Endothelial cell (in vitro differentiated cells): ENCODE measurements around the gene AQP6. TPM values are rescaled to one million over a fixed set of nuclear protein-coding genes. Genes with fewer than 3 reads are reported as not detected.

Experiments used
- DNase-seq: peaks from one replicate; pipeline ENCODE4 v3.0.0; 2021; ENCODE audit warnings: low spot score
- H3K27ac Mint-ChIP-seq: one replicate; pipeline ENCODE4 v1.8.0; 2021; ENCODE audit warnings: mixed read lengths, inconsistent platforms; ENCODE audit not compliant: unreplicated experiment
- H3K27me3 Mint-ChIP-seq: one replicate; pipeline ENCODE4 v1.8.0; 2021; ENCODE audit warnings: mild to moderate bottlenecking, moderate library complexity, mixed read lengths, inconsistent platforms; ENCODE audit not compliant: unreplicated experiment
- H3K36me3 Mint-ChIP-seq: one replicate; pipeline ENCODE4 v1.8.0; 2021; ENCODE audit warnings: mild to moderate bottlenecking, low read depth, mixed read lengths, inconsistent platforms; ENCODE audit not compliant: unreplicated experiment
- H3K4me1 Mint-ChIP-seq: one replicate; pipeline ENCODE4 v1.8.0; 2021; ENCODE audit warnings: mild to moderate bottlenecking, mixed read lengths, inconsistent platforms; ENCODE audit not compliant: unreplicated experiment
- H3K4me3 Mint-ChIP-seq: one replicate; pipeline ENCODE4 v1.8.0; 2021; ENCODE audit warnings: mild to moderate bottlenecking, mixed read lengths, inconsistent platforms; ENCODE audit not compliant: unreplicated experiment
- H3K9me3 Mint-ChIP-seq: one replicate; pipeline ENCODE4 v1.8.0; 2021; ENCODE audit warnings: mixed read lengths, inconsistent platforms; ENCODE audit not compliant: unreplicated experiment
- total RNA-seq: library from RNA; stranded (reverse); fragmentation: NEBNext Ultra II Directional; extraction: Animal tissue kit (Norgen Biotek cat#: 25700); gene quantifications from one replicate; pipeline ENCODE4 v1.2.1, GENCODE V29; 2021; ENCODE audit not compliant: unreplicated experiment
- TF ChIP-seq, protein P1 (sequence below): fragments of 200-600 bp; sonication (generic); IDR thresholded peaks from one replicate; pipeline ENCODE4 v1.5.0; 2021; ENCODE audit warnings: antibody characterized with exemption; ENCODE audit not compliant: unreplicated experiment

Gene AQP6
- total RNA-seq, 1 donor from 2014 or later, result not detected

DNA sequence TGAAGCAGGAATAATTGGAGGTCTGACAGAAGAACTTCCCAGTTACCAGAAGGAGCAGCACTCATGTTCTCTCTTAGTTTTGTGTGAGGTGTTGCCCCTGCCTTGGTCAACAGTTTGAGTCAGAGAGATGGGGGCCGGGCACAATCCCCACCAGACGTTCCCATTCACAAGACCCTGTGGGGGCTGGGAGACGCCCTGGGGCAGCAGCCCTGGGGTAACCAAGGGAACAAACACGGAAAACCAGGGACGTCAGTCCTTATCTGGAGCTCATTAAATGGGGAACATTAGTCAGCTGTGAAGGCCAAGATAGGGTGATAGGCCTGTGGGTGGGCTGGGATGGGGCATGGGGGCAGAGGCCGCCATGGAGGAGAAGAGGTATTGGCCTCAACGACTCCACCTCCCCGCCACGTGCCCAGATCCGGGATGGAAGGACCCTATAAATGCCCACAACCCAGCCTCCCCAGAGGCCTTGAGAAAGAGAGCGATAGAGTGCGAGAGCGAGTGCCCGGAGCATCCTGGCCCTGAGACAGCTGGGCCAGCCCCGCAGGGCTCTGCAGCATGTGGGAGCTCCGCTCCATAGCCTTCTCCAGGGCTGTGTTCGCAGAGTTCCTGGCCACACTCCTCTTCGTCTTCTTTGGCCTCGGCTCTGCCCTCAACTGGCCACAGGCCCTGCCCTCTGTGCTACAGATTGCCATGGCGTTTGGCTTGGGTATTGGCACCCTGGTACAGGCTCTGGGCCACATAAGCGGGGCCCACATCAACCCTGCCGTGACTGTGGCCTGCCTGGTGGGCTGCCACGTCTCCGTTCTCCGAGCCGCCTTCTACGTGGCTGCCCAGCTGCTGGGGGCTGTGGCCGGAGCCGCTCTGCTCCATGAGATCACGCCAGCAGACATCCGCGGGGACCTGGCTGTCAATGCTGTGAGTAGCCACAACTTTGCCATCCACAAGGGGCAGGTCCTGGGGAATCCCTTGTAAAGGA is 22.2 kb upstream of the AQP6 start, which contains the start of gene AQP2:
Gene AQP2, plus strand, starts transcription at position 465 of the 979 bp plus-strand sequence. Its CDS starts 94 bp downstream, at position 559.
- Mint-ChIP-seq H3K27ac (no peak within 1 kb of the TSS), H3K4me3 (no peak within 1 kb of the TSS), H3K27me3 (peaks cover 10% of the 10 kb centered on the region), H3K4me1 (peaks cover 13% of the 10 kb centered on the region), H3K36me3 (no peaks in the 10 kb centered on the region), H3K9me3 (no peaks in the 10 kb centered on the region)
- no peak for DNase-seq
- TF ChIP-seq, protein P1, sequence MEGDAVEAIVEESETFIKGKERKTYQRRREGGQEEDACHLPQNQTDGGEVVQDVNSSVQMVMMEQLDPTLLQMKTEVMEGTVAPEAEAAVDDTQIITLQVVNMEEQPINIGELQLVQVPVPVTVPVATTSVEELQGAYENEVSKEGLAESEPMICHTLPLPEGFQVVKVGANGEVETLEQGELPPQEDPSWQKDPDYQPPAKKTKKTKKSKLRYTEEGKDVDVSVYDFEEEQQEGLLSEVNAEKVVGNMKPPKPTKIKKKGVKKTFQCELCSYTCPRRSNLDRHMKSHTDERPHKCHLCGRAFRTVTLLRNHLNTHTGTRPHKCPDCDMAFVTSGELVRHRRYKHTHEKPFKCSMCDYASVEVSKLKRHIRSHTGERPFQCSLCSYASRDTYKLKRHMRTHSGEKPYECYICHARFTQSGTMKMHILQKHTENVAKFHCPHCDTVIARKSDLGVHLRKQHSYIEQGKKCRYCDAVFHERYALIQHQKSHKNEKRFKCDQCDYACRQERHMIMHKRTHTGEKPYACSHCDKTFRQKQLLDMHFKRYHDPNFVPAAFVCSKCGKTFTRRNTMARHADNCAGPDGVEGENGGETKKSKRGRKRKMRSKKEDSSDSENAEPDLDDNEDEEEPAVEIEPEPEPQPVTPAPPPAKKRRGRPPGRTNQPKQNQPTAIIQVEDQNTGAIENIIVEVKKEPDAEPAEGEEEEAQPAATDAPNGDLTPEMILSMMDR, result no peak

DNA sequence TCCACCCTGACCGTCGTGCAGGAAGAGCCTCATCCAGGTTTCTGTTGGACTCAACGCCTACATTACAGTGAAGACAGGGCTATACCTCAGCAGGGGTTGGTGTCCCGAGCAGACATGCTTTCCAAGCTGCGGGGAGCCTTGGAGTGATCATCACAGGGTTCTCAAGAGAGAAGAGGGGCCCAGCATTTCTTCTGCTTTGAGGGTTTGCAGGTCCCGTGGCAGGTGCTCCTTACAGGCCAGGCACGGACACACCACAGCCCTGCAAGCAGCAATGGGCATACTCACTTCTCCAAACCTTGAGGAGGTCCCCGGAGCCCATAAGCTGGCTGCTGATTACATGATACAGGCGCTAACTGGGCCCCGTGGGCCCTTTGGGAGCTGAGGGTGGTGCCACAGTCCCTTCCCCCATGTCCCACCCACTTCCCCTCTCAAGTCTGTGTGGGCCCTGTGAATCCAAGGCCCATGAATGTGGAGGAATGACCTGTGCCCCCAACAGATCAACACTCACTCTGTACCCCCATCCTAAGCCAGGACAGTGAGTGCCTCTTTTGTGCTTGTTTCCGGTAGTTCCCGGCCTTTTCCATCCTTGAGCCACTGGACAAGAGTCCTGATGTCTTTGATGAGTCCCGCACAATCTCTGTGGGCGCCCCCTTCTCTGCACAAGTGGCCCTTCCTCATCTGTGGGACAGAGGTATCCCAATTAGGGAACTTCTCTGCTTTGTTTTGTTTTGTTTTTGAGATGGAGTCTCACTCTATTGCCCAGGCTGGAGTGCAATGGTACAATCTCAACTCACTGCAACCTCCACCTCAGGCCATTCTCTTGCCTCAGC is 21.1 kb upstream of the AQP6 start:
- Mint-ChIP-seq H3K9me3 (no peaks in the 10 kb centered on the region), H3K27ac (no peak overlapping the region), H3K36me3 (no peaks in the 10 kb centered on the region), H3K4me1 (peaks cover 10% of the 10 kb centered on the region), H3K27me3 (peaks cover 10% of the 10 kb centered on the region), H3K4me3 (no peak overlapping the region)
- TF ChIP-seq, protein P1, result no peak
- no peak for DNase-seq

DNA sequence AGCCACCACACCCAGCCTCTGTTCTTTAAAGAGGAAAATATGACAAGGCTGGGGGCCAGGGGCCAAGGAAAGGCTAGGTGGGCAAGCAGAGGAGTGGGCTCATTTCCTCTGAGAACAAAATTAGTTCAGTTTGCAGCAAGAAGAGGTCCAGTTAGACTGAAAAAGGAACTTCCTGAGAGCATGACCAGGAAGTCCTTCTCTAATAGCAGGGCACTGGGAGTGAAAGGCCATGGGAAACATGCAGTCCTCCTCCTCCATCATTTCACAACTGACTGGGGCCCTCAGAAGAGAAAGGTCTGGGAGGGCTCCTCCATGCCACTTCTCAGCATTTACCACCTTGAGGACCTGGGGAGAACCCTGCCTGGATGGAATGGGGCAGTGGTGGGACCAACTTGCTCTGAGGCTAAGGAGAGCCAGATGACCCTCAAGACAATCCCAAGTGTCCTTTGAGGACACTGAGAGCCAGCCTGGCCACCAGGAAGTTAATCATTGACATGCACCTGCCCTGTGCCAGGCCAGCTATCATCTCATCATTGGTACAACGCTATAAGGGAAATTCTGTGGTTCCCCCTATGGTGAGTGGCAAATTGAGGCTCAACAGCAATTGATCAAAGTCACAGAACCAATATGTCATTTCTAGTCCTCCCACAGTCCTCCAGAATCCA is 20.2 kb upstream of the AQP6 start:
- H3K36me3 Mint-ChIP-seq, result no peaks in the 10 kb centered on the region
- H3K27ac Mint-ChIP-seq, result peak overlapping the region; percentile 48
- no peak overlapping the region for H3K4me3 Mint-ChIP-seq
- TF ChIP-seq, protein P1, result no peak
- peaks cover 10% of the 10 kb centered on the region for H3K4me1 Mint-ChIP-seq
- peaks cover 14% of the 10 kb centered on the region for H3K27me3 Mint-ChIP-seq
- no peaks in the 10 kb centered on the region for H3K9me3 Mint-ChIP-seq
- DNase-seq, result no peak

DNA sequence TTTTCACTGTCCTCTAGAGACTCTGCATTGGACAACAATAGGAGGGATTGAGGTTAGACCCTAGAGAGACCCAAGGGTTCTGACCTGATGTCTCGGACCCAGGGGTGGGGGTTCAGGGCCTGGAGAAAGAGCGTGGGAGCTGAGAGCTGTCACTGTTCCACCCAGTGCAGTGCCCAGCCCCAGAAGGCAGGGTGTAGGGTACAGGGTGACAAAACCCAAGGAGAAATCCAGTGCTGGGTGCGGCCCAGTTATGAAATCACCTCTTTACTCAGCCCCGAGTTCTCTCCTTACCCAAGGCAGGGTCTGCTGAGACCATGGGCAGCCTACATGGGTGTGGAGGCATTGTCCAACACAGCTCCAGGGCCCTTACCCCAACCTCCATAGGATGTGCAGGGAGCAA is 19.6 kb upstream of the AQP6 start:
- H3K9me3 Mint-ChIP-seq, result no peaks in the 10 kb centered on the region
- H3K27me3 Mint-ChIP-seq, result peaks cover 14% of the 10 kb centered on the region
- H3K4me3 Mint-ChIP-seq, result no peak overlapping the region
- peak overlapping the region; percentile 48 for H3K27ac Mint-ChIP-seq
- no peak for DNase-seq
- TF ChIP-seq, protein P1, result no peak
- no peaks in the 10 kb centered on the region for H3K36me3 Mint-ChIP-seq
- peaks cover 10% of the 10 kb centered on the region for H3K4me1 Mint-ChIP-seq
